ENCODE results near the gene AP2M1.
"Not testable (repeated sequence)": the region's sequence is repeated elsewhere in the genome, so short reads cannot be mapped to it uniquely, and the experiment has no call there.

The AP2M1 gene

GRCh38 chr3:184145111-184145524 lies 29.5 kb upstream of the AP2M1 start:
- peak; percentile 90 to 92 for DNase-seq (ENCODE audit: low read depth in 1 of 2, low spot score in 1 of 2)
- TF ChIP-seq JUND (IDR thresholded peaks at IDR 0.05; ENCODE audit: low read depth), result no peak
- in situ Hi-C loops (cut with HindIII; ENCODE audit: low pct_unique_long_range_greater_than_20kb, low sequenced_read_pairs), result no loop called here

GRCh38 chr3:184145751-184146270 lies 28.8 kb upstream of the AP2M1 start:
- no peak for TF ChIP-seq JUND (IDR thresholded peaks at IDR 0.05; ENCODE audit: low read depth)
- in situ Hi-C loops (cut with HindIII; ENCODE audit: low pct_unique_long_range_greater_than_20kb, low sequenced_read_pairs), result no loop called here
- no peak for DNase-seq (ENCODE audit: low read depth in 1 of 2, low spot score in 1 of 2)

- DNase-seq (ENCODE audit: low read depth in 1 of 2, low spot score in 1 of 2), result no peak
- no peak for TF ChIP-seq JUND (IDR thresholded peaks at IDR 0.05; ENCODE audit: low read depth)
- in situ Hi-C loops (cut with HindIII; ENCODE audit: low pct_unique_long_range_greater_than_20kb, low sequenced_read_pairs), result no loop called here
Observed at GRCh38 chr3:184148076-184148475, 26.6 kb upstream of the AP2M1 start.

- DNase-seq (ENCODE audit: low read depth in 1 of 2, low spot score in 1 of 2), result no peak
- in situ Hi-C loops (cut with HindIII; ENCODE audit: low pct_unique_long_range_greater_than_20kb, low sequenced_read_pairs), result no loop called here
- no peak for TF ChIP-seq JUND (IDR thresholded peaks at IDR 0.05; ENCODE audit: low read depth)
Observed at GRCh38 chr3:184149123-184149522, 25.5 kb upstream of the AP2M1 start.

GRCh38 chr3:184149770-184150169 lies 24.9 kb upstream of the AP2M1 start:
- in situ Hi-C loops (cut with HindIII; ENCODE audit: low pct_unique_long_range_greater_than_20kb, low sequenced_read_pairs), result not testable (repeated sequence)

GRCh38 chr3:184154885-184155643 lies 19.6 kb upstream of the AP2M1 start, which contains the start of gene DVL3:
Gene DVL3 (plus strand): TSS chr3:184155377. CDS start chr3:184155636, 259 bp downstream.
- TF ChIP-seq JUND (IDR thresholded peaks at IDR 0.05; ENCODE audit: low read depth), result no peak
- DNase-seq (ENCODE audit: low read depth in 1 of 2, low spot score in 1 of 2), result peak; percentile 85 to 97
- in situ Hi-C loops (cut with HindIII; ENCODE audit: low pct_unique_long_range_greater_than_20kb, low sequenced_read_pairs), result no loop called here

More at GRCh38 chr3:184149770-184150169, 24.9 kb upstream of the AP2M1 start:
- peak in 1 of 2 experiments; percentile 85 for DNase-seq (ENCODE audit: low read depth in 1 of 2, low spot score in 1 of 2)

GRCh38 chr3:184155644-184156521 lies 18.8 kb upstream of the AP2M1 start:
- no peak for DNase-seq (ENCODE audit: low read depth in 1 of 2, low spot score in 1 of 2)
- in situ Hi-C loops (cut with HindIII; ENCODE audit: low pct_unique_long_range_greater_than_20kb, low sequenced_read_pairs), result no loop called here
- TF ChIP-seq JUND (IDR thresholded peaks at IDR 0.05; ENCODE audit: low read depth), result no peak

GRCh38 chr3:184156522-184156955 lies 18.1 kb upstream of the AP2M1 start:
- TF ChIP-seq JUND (IDR thresholded peaks at IDR 0.05; ENCODE audit: low read depth), result no peak
- no peak for DNase-seq (ENCODE audit: low read depth in 1 of 2, low spot score in 1 of 2)
- in situ Hi-C loops (cut with HindIII; ENCODE audit: low pct_unique_long_range_greater_than_20kb, low sequenced_read_pairs), result no loop called here

GRCh38 chr3:184157206-184157605 lies 17.4 kb upstream of the AP2M1 start:
- no peak for DNase-seq (ENCODE audit: low read depth in 1 of 2, low spot score in 1 of 2)
- in situ Hi-C loops (cut with HindIII; ENCODE audit: low pct_unique_long_range_greater_than_20kb, low sequenced_read_pairs), result no loop called here
- no peak for TF ChIP-seq JUND (IDR thresholded peaks at IDR 0.05; ENCODE audit: low read depth)

GRCh38 chr3:184158404-184158803 lies 16.3 kb upstream of the AP2M1 start:
- in situ Hi-C loops (cut with HindIII; ENCODE audit: low pct_unique_long_range_greater_than_20kb, low sequenced_read_pairs), result no loop called here
- TF ChIP-seq JUND (IDR thresholded peaks at IDR 0.05; ENCODE audit: low read depth), result no peak
- DNase-seq (ENCODE audit: low read depth in 1 of 2, low spot score in 1 of 2), result no peak

- no peak for DNase-seq (ENCODE audit: low read depth in 1 of 2, low spot score in 1 of 2)
- no peak for TF ChIP-seq JUND (IDR thresholded peaks at IDR 0.05; ENCODE audit: low read depth)
- in situ Hi-C loops (cut with HindIII; ENCODE audit: low pct_unique_long_range_greater_than_20kb, low sequenced_read_pairs), result no loop called here
Observed at GRCh38 chr3:184160456-184160855, 14.2 kb upstream of the AP2M1 start.

- DNase-seq (ENCODE audit: low read depth in 1 of 2, low spot score in 1 of 2); in situ Hi-C loops (cut with HindIII; ENCODE audit: low pct_unique_long_range_greater_than_20kb, low sequenced_read_pairs): not testable (repeated sequence)
Observed at GRCh38 chr3:184162571-184163070, 12.0 kb upstream of the AP2M1 start.
